Testis (tissue), 2 donors: ENCODE results near the gene SLC38A1.

Experiments
- CTCF ChIP-seq, 3 experiments: fragments of 450-650 bp in 2 of 3; fragments of 200-600 bp in 1 of 3; sonication (generic) in 1 of 3; IDR thresholded peaks; one replicate each; pipeline ENCODE4 v1.5.1; 2016 to 2019; ENCODE audit warnings: antibody characterized with exemption in 3 of 3, mild to moderate bottlenecking in 2 of 3, moderate library complexity in 1 of 3
- POLR2A ChIP-seq: fragments of 450-650 bp; IDR thresholded peaks from one replicate; pipeline ENCODE4 v1.6.1; 2017; ENCODE audit warnings: antibody characterized with exemption, mild to moderate bottlenecking, moderate library complexity

GRCh38 chr12:46134852-46135251, 134.0 kb downstream of the SLC38A1 start:
- TF ChIP-seq CTCF (IDR thresholded peaks at IDR 0.05) = no peak
- TF ChIP-seq POLR2A = no peak
